Measurements from ENCODE around the gene APCS.

- TF ChIP-seq GATA2 (IDR thresholded peaks at IDR 0.05; ENCODE audit: low read depth, low read length) (no peak), GATA3 (IDR thresholded peaks at IDR 0.05; ENCODE audit: low read depth, low read length) (no peak)
Measured at GRCh38 chr1:159598196-159598595, 10.6 kb downstream of the APCS start.
